NT2/D1 (cell line): Measurements from ENCODE around the gene LRP1-AS.

Experiments
- SUZ12 ChIP-seq: IDR thresholded peaks from 2 replicates; pipeline ENCODE4 v1.6.1; 2011; ENCODE audit not compliant: insufficient read length, insufficient read depth; ENCODE audit errors: extremely low read depth
- YY1 ChIP-seq: IDR thresholded peaks from 2 replicates; pipeline ENCODE4 v1.6.1; 2011; ENCODE audit not compliant: insufficient read length, insufficient read depth
- ZNF274 ChIP-seq: IDR thresholded peaks from 2 replicates; pipeline ENCODE4 v1.6.1; 2011; ENCODE audit warnings: mild to moderate bottlenecking, low read depth, low read length

- TF ChIP-seq YY1 (no peak), ZNF274 (no peak), SUZ12 (no peak)
Observed at GRCh38 chr12:57191410-57191809, 44.0 kb upstream of the LRP1-AS start.
